RKO (cell line): ENCODE data around the gene SLC45A1.
"Not testable (repeated sequence)": the region's sequence is repeated elsewhere in the genome, so short reads cannot be mapped to it uniquely, and the experiment has no call there.

ENCODE experiments used
- DNase-seq: peaks from one replicate; pipeline ENCODE4 v3.0.0-alpha.2; 2016; ENCODE audit warnings: low spot score

The SLC45A1 gene

GRCh38 chr1:8317647-8318381 lies at the start of gene SLC45A1:
Gene SLC45A1, plus strand, starts transcription at chr1:8318114. Its CDS starts 6,216 bp downstream, at chr1:8324330.
- DNase-seq, result peak; percentile 54

- no peak for DNase-seq
These were observed 44.9 kb upstream of the SLC45A1 start for GRCh38 chr1:8273036-8273435.

GRCh38 chr1:8274352-8274751 lies 43.6 kb upstream of the SLC45A1 start:
- DNase-seq, result no peak

- no peak for DNase-seq
These were observed 41.6 kb upstream of the SLC45A1 start for GRCh38 chr1:8276173-8276914.

- no peak for DNase-seq
These were observed 41.0 kb upstream of the SLC45A1 start for GRCh38 chr1:8276932-8277331.

GRCh38 chr1:8278677-8279076 lies 39.2 kb upstream of the SLC45A1 start:
- not testable (repeated sequence) for DNase-seq

- DNase-seq, result no peak
These were observed 35.9 kb upstream of the SLC45A1 start for GRCh38 chr1:8281843-8282509.

- peak; percentile 38 for DNase-seq
These were observed 34.6 kb upstream of the SLC45A1 start for GRCh38 chr1:8283058-8283884.

- peak; percentile 46 for DNase-seq
These were observed 33.8 kb upstream of the SLC45A1 start for GRCh38 chr1:8284127-8284526.

GRCh38 chr1:8285103-8285502 lies 32.8 kb upstream of the SLC45A1 start:
- no peak for DNase-seq

- no peak for DNase-seq
These were observed 31.9 kb upstream of the SLC45A1 start for GRCh38 chr1:8285965-8286364.

- DNase-seq, result no peak
These were observed 24.8 kb upstream of the SLC45A1 start for GRCh38 chr1:8293118-8293517.

- DNase-seq, result no peak
These were observed 24.2 kb upstream of the SLC45A1 start for GRCh38 chr1:8293641-8294169.

- DNase-seq, result no peak
These were observed 23.7 kb upstream of the SLC45A1 start for GRCh38 chr1:8294170-8294697.

GRCh38 chr1:8297245-8297644 lies 20.7 kb upstream of the SLC45A1 start:
- DNase-seq, result no peak

- no peak for DNase-seq
These were observed 18.0 kb upstream of the SLC45A1 start for GRCh38 chr1:8299963-8300362.

- DNase-seq, result no peak
These were observed 15.6 kb upstream of the SLC45A1 start for GRCh38 chr1:8302081-8302956.

- no peak for DNase-seq
These were observed 14.8 kb upstream of the SLC45A1 start for GRCh38 chr1:8303141-8303540.

GRCh38 chr1:8303876-8304275 lies 14.0 kb upstream of the SLC45A1 start:
- no peak for DNase-seq

GRCh38 chr1:8307628-8308027 lies 10.3 kb upstream of the SLC45A1 start:
- no peak for DNase-seq
